GM19099 (cell line): Measurements from ENCODE around the gene POLA2.

ENCODE experiments used
- POLR2A ChIP-seq: IDR thresholded peaks from 3 replicates; pipeline ENCODE4 v1.6.1; 2011; ENCODE audit warnings: low read depth; ENCODE audit not compliant: insufficient read length; ENCODE audit errors: extremely low read depth

The POLA2 gene

DNA sequence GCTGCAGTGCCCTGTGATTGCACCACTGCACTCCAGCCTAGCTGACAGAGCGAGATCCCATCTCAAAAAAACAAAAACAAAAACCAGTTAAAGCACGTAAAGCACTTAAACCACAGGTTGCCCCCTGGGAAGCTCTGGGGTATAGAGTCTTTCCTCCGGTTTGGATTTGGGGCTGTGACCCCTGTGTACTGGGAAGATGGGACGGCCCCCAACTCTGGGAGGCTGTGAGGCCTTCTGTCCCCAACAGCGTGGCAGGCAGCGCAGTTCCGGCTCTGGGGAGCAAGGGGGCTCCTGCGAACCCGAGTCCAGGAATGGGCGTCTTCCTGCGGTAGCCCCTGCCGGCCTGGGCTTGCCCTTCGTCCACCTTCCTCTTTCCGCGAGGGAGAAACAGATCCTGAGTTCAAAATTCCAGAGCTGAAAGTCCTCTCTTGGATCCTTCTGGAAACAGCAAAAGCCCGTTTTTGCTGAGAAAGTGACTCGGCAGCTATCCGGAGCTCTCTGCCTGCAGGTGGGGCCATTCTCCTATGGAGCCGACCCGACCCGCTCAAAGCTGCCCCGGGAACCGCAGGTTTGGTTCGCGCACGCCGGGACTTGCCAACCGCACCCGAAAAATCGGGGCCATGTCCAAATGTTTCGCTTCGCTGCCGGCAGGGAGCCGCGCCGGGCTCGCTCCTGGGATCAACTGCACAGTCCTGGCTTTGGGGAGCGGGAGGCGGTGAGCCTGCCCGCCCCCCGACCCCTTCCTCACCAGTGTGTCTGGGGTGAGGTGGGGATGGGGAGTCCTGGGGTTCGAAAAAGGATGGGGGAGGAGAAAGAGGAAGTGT is 36.3 kb upstream of the POLA2 start:
- no peak for TF ChIP-seq POLR2A

DNA sequence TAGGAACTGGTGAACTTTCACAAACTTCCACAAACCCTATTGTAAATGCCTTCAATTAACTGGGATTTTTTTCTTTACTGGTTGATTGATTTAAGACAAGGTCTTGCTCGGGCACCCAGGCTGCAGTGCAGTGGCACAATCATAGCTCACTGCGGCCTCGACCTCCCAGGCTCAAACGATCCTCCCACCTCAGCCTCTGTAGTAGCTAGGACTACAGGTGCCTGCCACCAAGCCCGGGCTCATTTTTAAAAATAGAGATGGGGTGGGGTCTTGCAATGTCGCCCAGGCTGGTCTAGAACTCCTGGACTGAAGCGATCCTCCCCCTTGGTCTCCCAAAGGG is 35.7 kb upstream of the POLA2 start:
- TF ChIP-seq POLR2A: no peak

DNA sequence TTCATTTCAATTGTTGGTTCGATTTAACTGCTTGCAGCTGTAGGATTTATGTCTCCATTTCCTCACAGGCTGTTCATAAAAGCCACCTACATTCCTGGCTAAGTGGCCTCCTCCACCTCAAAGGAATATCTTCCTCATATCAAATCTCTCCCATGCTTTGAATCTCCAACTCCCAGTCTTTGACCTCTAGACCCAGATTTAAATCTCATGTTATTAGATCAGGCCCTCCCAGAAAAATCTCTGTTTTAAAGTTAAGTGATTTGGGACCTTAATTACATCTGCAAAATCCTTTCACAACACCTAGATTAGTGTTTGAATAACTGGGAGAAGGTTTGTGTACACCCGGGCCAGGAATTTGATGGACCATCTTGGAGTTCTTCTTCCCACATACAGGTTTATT is 33.9 kb upstream of the POLA2 start:
- no peak for TF ChIP-seq POLR2A

DNA sequence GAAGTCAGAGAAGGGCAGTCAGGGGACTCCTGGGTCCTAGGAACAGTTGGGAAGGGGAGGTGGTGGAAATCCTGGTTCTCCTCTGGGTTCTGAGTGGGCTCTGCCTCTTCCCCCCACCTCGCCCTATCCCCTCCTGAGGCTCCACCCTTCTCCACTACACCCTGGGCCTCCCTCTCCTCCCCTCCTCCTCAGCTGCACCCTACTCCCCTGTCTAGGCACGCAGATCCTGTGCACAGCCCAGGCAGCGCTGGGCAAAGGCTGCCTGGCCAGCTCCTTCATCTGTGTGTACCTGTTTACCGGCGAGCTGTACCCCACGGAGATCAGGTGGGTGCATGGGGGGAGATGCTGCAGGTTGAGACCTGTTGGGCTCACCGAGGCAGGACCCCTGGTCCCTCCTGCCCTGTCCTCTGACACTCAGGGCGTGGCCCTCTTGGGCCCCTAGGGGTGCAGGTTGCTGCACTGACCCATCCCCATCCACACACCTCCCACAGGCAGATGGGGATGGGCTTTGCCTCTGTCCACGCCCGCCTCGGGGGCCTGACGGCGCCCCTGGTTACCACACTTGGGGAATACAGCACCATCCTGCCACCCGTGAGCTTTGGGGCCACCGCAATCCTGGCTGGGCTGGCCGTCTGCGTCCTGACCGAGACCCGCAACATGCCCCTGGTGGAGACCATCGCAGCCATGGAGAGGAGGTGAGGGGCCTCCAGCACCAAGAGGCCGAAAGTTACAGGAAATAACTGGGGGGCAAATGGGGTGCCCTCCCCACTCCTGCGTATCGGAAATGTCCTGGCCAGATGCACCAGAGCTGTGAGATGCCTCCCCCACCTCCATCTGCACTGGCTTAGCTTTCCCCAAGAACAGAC is 25.3 kb upstream of the POLA2 start:
- TF ChIP-seq POLR2A: no peak

DNA sequence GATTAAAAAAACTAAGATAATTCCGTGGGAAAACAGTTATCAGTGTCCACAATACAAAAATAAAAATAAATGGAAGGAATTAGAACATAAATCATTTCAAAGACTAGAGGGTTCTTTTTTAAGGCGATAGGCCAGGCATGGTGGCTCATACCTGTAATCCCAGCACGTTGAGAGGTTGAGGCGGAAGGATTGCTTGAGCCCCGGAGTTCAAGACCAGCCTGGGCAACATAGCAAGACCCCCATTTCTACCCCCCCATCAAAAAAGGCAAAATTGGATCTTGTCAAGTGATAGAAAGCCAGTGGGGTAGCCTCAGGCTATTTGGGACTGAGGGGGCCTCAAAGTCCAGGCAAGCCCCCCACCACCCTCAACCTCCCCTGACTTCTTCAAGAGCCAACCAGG is 20.6 kb upstream of the POLA2 start:
- TF ChIP-seq POLR2A: no peak

DNA sequence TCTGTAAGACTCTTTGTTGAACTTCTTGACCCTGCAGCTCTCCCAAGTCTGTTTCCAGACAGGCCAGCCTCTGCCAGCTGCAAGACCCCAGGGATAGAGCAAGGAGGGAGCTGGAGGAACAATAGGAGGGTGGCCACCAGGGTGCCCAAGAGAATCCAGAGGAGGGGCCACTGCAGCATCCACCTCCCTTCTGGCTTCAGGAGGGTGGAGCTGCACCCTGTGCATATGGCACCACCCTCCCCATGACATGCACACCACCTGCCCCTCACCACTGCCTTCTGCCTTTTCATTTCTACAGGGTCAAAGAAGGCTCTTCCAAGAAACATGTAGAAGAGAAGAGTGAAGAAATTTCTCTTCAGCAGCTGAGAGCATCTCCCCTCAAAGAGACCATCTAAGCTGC is 20.1 kb upstream of the POLA2 start:
- TF ChIP-seq POLR2A: no peak

DNA sequence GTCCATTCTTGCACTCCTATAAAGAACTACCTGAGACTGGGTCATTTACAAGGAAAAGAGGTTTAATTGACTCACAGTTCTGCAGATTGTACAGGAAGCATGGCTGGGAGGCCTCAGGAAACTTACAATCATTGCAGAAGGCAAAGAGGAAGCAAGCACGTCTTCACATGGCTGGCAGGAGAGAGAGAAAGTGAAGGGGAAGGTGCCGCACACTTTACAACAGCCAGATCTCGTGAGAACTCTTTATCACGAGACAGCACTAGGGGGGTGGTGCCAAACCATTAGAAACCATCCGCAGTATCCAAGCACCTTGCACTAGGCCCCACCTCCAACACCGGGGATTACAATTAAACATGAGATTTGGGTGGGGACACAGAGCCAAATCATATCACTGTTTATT is 19.4 kb upstream of the POLA2 start:
- TF ChIP-seq POLR2A: no peak

DNA sequence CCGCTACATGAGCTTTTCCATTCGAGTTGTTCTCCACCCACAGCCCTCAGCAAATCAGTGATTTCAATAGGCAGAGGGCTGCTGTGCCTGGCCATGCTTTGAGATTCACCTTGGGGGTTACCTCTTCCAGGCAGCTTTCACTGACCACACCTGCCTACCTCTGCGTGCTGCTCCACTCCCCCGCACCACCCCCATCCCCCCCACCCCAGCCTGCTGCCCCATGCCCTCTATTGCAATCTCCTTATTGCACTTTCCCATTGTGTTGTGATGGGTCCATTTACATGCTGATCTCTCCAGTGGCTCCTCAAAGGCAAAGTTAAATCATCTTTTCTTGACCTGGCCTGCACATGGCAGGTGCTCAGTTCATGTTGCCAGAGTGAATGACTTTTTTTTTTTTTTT is 18.0 kb upstream of the POLA2 start:
- no peak for TF ChIP-seq POLR2A

DNA sequence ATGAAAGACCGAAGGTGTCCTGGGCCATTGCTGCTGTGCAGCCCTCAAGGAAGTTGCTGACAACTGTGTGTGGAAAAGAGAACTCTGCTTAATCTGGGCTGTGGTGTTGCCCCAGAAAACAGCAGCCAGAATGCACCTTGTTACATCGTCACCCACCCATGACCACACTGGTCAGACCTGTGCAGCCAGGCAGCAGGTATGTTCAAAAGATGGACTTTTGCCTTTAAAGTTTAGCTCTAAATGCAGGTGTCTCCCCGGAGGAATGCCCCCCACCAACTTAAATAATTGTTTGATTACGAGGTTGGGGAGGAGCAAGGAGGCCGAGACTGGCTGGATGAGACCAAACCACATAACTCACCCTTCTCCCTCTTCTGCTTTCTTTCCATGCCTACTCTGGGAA is 15.3 kb upstream of the POLA2 start:
- no peak for TF ChIP-seq POLR2A

DNA sequence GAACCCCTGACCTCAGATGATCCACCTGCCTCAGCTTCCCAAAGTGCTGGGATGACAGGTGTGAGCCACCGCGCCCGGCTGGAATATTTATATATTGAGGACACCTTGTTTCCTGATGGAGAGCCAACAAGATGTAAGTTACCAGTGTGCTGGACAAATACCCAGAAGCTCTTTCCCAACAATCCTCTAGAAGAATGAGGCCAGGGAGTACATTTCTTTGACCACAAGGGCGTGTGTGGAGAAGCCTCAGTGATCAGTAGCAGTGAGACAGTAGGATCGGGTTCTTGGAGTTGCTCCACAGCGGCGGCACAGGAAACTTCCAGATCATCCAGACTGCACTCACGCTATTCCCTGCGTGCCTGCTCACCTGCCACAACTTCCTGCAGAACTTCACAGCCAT is 10.3 kb upstream of the POLA2 start:
- no peak for TF ChIP-seq POLR2A

DNA sequence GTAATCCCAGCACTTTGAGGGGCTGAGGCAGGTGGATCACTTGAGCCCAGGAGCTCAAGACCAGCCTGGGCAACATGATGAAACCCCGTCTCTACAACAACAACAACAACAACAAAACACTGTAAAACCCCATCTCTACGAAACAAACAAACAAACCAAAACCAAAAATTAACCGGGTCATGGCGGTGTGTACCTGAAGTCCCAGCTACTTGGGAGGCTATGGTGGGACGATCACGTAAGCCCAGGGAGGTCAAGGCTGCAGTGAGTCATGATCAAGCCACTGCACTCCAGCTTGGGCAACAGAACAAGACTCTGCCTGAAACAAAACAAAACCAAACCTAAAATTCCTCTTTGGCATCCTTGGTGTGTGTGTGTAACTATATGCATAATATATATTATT is 7.0 kb upstream of the POLA2 start:
- TF ChIP-seq POLR2A: no peak

DNA sequence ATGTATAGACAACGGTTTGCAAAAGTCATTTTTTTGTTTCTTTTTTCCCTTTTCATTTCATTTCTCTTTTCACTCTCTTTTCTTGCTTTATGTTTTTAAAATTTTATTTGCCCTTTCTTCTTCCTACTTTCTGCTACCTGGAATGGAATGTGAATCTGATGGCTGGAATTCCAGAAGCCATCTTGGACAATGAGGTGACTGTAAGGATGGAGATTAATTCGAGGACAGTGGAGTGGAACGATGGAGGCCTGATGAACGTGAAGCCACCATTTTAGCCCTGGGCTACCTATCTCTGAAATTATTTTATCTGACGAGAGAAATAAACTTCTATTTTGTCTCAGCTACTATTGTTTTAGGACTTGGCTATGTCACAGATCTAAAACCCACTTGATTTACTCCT is 2.8 kb upstream of the POLA2 start:
- no peak for TF ChIP-seq POLR2A

DNA sequence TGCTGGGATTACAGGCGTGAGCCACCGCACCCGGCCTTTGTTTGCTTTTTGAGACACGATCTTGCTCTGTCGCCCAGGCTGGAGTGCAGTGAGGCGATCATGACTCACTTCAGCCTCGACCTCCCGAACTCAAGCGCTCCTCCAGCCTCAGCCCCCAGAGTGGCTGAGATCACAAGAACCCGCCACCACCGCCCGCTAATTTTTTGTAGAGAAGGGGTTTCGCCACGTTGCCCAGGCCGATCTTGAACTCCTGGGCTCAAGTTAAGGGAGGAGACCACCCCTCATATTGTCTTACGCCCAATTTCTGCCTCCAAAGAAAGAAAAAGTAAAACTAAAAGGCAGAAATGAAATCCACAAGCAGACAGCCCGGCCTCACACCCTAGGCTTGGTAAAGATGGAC is 1.5 kb upstream of the POLA2 start:
- TF ChIP-seq POLR2A: no peak

DNA sequence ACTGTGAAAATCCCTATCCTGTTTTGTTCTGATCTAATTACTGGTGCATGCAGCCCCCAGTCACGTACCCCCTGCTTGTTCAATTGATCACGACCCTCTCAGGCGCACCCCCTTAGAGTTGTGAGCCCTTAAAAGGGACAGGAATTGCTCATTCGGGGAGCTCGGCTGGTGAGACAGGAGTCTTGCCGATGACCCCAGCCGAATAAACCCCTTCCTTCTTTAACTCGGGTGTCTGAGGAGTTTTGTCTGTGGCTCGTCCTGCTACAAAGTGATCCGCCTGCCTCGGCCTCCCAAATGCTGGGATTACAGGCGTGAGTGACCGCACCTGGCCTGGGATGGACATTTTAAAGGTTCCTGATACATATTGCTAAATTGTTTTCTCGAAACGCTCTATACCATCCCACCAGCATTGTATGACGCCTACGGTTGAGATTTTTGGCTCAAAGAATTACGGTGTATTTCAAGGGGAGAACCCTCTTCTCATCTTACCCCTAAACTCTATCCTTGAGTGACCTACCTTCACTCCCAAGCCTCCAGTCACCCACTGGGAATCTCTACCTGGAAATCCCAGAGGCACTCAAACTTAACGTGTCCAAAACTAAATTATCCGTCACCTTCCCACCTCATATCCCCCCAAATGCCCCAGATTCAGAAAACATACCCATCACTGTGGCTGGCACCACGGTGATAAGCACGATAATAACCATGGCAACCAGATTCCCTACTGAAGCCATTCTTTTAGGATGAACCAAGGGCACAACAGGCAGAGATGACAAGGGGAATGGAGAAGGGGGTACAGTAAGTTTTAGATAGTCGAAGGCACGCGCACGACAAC is 789 bp upstream of the POLA2 start:
- TF ChIP-seq POLR2A: no peak

DNA sequence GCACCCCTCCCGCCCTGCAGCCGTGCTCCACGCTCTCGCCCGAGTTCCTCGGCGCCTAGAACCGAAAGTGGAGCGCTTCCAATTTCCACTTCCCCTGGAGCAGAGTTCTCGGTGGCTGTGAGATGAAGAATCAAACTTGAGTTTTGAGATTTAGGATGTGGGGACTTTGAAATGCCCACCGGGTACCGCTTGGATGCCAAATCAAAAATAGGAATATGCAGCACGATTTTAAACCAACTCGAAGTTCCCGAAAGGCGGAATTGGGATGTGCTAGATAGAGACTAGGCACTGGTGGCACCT is 569 bp downstream of the POLA2 start:
- TF ChIP-seq POLR2A: no peak

DNA sequence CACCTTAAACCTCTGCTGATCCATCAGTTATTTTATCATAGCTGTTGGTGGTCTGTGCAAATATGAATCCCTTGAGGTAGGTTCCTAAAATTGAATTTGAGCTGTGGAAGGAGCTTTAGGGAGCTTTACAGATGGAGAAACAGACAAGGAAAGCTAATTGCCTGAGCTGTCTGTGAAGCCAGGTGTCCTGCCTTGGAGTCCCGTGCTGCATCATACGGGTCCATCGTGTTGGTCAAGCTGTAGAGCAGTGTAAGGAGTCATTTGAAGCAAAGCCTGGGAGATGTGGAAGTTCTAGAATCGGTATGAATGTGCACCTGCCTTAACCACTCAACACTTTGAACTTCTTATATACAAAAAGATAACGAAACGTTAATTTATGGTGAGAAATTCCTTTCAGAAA is 1.0 kb downstream of the POLA2 start:
- TF ChIP-seq POLR2A: no peak
